LNCAP (cell line): ENCODE measurements around the gene AMN1.

Experiments
- CTCF ChIP-seq: fragments of 450-650 bp; IDR thresholded peaks from 2 replicates; pipeline ENCODE4 v1.5.1; 2017; ENCODE audit warnings: mild to moderate bottlenecking

AMN1 gene

GRCh38 chr12:31728917-31729640 lies at the start of gene AMN1:
AMN1 (minus strand) TSS chr12:31729021; CDS start chr12:31729008, 13 bp downstream.
- TF ChIP-seq CTCF = no peak

GRCh38 chr12:31773867-31774266 lies 45.0 kb upstream of the AMN1 start:
- no peak for TF ChIP-seq CTCF

GRCh38 chr12:31773223-31773750 lies 44.5 kb upstream of the AMN1 start:
- TF ChIP-seq CTCF = no peak

- TF ChIP-seq CTCF = no peak
Observed at GRCh38 chr12:31772685-31773222, 43.9 kb upstream of the AMN1 start.

- TF ChIP-seq CTCF = no peak
Observed at GRCh38 chr12:31772186-31772585, 43.4 kb upstream of the AMN1 start.

- TF ChIP-seq CTCF = no peak
Observed at GRCh38 chr12:31768046-31768445, 39.2 kb upstream of the AMN1 start.

GRCh38 chr12:31765931-31766330 lies 37.1 kb upstream of the AMN1 start:
- no peak for TF ChIP-seq CTCF
